ENCODE results near the gene LIPC.

Gene LIPC

DNA sequence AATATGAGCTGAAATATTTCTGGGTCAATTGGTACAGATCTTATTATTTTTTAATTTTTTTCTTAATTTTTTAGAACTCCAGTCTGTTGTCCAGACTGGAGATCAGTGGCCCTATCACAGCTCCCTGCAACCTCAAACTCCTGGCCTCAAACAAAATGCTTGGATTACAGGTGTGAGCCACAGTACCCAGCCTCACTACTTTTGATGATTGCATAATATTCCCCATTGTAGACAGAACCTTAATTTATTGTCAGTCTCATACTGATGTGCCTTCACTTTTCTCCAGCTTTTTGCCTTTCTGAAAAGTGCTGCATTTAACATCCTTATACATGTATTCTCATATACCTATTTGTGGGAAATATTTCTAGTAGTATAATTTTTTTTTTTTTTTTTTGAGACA lies 144.9 kb downstream of the LIPC start:
- no peaks in the 10 kb centered on the region for H3K36me3 ChIP-seq (ENCODE audit: insufficient read depth, low read length)
- no peak overlapping the region for H3K4me2 ChIP-seq (ENCODE audit: insufficient read depth, low read length)
- ATAC-seq (ENCODE audit: insufficient read depth, low read depth) (no peak), DNase-seq (no peak)
- no peak overlapping the region for H3K4me3 ChIP-seq (ENCODE audit: low read depth in 1 of 2, low read length in 2 of 2)
- no peaks in the 10 kb centered on the region for H3K9me3 ChIP-seq (ENCODE audit: insufficient read depth, low read length, severe bottlenecking)
- TF ChIP-seq, protein P1, sequence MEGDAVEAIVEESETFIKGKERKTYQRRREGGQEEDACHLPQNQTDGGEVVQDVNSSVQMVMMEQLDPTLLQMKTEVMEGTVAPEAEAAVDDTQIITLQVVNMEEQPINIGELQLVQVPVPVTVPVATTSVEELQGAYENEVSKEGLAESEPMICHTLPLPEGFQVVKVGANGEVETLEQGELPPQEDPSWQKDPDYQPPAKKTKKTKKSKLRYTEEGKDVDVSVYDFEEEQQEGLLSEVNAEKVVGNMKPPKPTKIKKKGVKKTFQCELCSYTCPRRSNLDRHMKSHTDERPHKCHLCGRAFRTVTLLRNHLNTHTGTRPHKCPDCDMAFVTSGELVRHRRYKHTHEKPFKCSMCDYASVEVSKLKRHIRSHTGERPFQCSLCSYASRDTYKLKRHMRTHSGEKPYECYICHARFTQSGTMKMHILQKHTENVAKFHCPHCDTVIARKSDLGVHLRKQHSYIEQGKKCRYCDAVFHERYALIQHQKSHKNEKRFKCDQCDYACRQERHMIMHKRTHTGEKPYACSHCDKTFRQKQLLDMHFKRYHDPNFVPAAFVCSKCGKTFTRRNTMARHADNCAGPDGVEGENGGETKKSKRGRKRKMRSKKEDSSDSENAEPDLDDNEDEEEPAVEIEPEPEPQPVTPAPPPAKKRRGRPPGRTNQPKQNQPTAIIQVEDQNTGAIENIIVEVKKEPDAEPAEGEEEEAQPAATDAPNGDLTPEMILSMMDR (IDR thresholded peaks at IDR 0.05; ENCODE audit: borderline replicate concordance, extremely low read depth, low read length, poor library complexity, severe bottlenecking) = no peak
- TF ChIP-seq EZH2 (IDR thresholded peaks at IDR 0.05; ENCODE audit: borderline replicate concordance, low read depth, low read length, severe bottlenecking) = no peak
- H4K20me1 ChIP-seq (ENCODE audit: insufficient read depth, low read length) = no peaks in the 10 kb centered on the region
- no peaks in the 10 kb centered on the region for H3K4me1 ChIP-seq (ENCODE audit: insufficient read depth, low read length)
- H3K9ac ChIP-seq (ENCODE audit: low read depth, low read length) = no peak overlapping the region
- no peaks in the 10 kb centered on the region for H3K27me3 ChIP-seq (ENCODE audit: insufficient read depth, low read length, poor library complexity)
- H3K79me2 ChIP-seq (ENCODE audit: insufficient read depth, low read length) = no peaks in the 10 kb centered on the region
- no peak overlapping the region for H2AFZ ChIP-seq (ENCODE audit: low read depth, low read length)
- H3K27ac ChIP-seq (ENCODE audit: low read length) = no peak overlapping the region

DNA sequence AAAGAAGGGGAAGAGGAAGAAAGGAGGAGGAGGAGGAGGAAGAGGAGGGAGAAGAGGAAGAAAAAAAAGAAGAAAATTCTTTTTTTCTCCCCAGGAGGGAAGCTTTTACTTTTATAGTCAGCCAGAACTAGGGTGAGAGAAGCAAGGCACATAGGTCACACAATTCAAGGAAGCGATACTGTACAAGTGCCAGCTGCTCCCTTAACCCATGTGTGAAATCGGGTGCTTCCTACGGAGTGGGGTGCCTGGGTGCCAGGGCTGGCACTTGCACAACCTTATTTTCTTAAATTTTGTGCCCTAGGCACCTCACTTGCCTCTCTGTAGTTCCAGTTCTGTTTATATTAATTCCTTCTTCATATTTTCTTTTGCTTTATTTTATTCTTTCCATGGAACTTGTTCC lies 150.4 kb downstream of the LIPC start:
- Histone ChIP-seq H3K36me3 (ENCODE audit: insufficient read depth, low read length) (no peaks in the 10 kb centered on the region), H3K4me2 (ENCODE audit: insufficient read depth, low read length) (no peak overlapping the region), H3K79me2 (ENCODE audit: insufficient read depth, low read length) (no peaks in the 10 kb centered on the region), H3K4me1 (ENCODE audit: insufficient read depth, low read length) (peaks cover 14% of the 10 kb centered on the region), H4K20me1 (ENCODE audit: insufficient read depth, low read length) (no peaks in the 10 kb centered on the region), H3K9ac (ENCODE audit: low read depth, low read length) (no peak overlapping the region), H3K9me3 (ENCODE audit: insufficient read depth, low read length, severe bottlenecking) (peaks cover 12% of the 10 kb centered on the region), H3K27ac (ENCODE audit: low read length) (no peak overlapping the region), H2AFZ (ENCODE audit: low read depth, low read length) (no peak overlapping the region), H3K27me3 (ENCODE audit: insufficient read depth, low read length, poor library complexity) (no peaks in the 10 kb centered on the region), H3K4me3 (ENCODE audit: low read depth in 1 of 2, low read length in 2 of 2) (no peak overlapping the region)
- TF ChIP-seq EZH2 (IDR thresholded peaks at IDR 0.05; ENCODE audit: borderline replicate concordance, low read depth, low read length, severe bottlenecking) = no peak
- TF ChIP-seq, protein P1 (IDR thresholded peaks at IDR 0.05; ENCODE audit: borderline replicate concordance, extremely low read depth, low read length, poor library complexity, severe bottlenecking) = no peak
- DNase-seq = no peak
- ATAC-seq (ENCODE audit: insufficient read depth, low read depth) = no peak

DNA sequence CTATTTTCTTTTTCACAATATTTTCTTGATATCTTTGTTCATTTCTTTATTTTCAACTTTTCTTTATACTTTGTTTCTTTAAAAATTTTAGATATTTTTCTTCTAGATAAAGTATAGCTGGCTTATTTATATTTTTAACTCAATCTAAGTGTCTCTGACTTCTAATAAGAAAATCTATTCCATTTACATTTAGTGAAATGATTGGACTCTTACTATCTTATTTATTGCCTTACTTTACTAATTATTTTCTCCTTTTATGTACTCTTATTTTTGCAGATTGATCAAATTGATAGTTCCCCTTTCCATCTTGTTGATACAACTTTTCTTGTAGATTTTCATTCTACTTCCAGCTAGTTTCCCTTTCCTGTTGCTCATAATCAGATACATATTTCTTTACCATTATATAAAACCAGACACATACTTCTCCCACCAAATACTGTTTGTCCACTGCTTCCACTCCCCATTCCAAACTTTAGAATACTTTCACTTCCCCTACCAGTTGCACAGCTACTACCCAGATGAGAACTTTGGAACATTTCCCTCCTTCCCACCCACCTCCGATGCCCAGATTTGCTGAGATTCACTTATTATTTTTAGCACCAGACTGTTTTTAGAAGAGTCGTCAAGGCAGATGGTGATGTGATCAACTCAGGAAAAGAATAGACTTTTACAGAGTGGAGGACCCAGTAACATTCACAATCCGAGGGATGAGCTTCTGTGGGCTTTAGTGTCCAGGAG lies 151.5 kb downstream of the LIPC start:
- no peak for ATAC-seq (ENCODE audit: insufficient read depth, low read depth)
- no peak overlapping the region for H3K4me2 ChIP-seq (ENCODE audit: insufficient read depth, low read length)
- H3K9me3 ChIP-seq (ENCODE audit: insufficient read depth, low read length, severe bottlenecking) = peaks cover 12% of the 10 kb centered on the region

More for the DNA sequence above, 151.5 kb downstream of the LIPC start:
- TF ChIP-seq, protein P1 (IDR thresholded peaks at IDR 0.05; ENCODE audit: borderline replicate concordance, extremely low read depth, low read length, poor library complexity, severe bottlenecking) = no peak
- no peak for TF ChIP-seq EZH2 (IDR thresholded peaks at IDR 0.05; ENCODE audit: borderline replicate concordance, low read depth, low read length, severe bottlenecking)
- no peak for DNase-seq
- Histone ChIP-seq H3K4me1 (ENCODE audit: insufficient read depth, low read length) (peaks cover 14% of the 10 kb centered on the region), H3K4me3 (ENCODE audit: low read depth in 1 of 2, low read length in 2 of 2) (no peak overlapping the region), H3K27ac (ENCODE audit: low read length) (no peak overlapping the region), H4K20me1 (ENCODE audit: insufficient read depth, low read length) (no peaks in the 10 kb centered on the region), H3K27me3 (ENCODE audit: insufficient read depth, low read length, poor library complexity) (no peaks in the 10 kb centered on the region), H3K36me3 (ENCODE audit: insufficient read depth, low read length) (no peaks in the 10 kb centered on the region), H3K9ac (ENCODE audit: low read depth, low read length) (no peak overlapping the region), H3K79me2 (ENCODE audit: insufficient read depth, low read length) (no peaks in the 10 kb centered on the region), H2AFZ (ENCODE audit: low read depth, low read length) (no peak overlapping the region)

Data from DND-41 (cell line).